Vagina (tissue), 2 donors: ENCODE measurements around the gene PRSS22. TPM values are rescaled to one million over a fixed set of nuclear protein-coding genes. Genes with fewer than 3 reads are reported as not detected.

ENCODE experiments used
- DNase-seq, 2 donors: peaks; one replicate each; pipeline ENCODE4 v3.0.0-alpha.2; 2017; ENCODE audit errors: extremely low spot score in 2 of 2
- H3K27ac ChIP-seq: fragments of 200-600 bp; sonication (generic); one replicate; pipeline ENCODE4 v1.5.1; 2019
- H3K27me3 ChIP-seq: fragments of 200-600 bp; sonication (generic); one replicate; pipeline ENCODE4 v1.5.1; 2019
- H3K36me3 ChIP-seq, 2 donors: fragments of 200-600 bp; sonication (generic); one replicate each; pipeline ENCODE4 v1.5.1; 2017 to 2019
- H3K4me1 ChIP-seq: fragments of 200-600 bp; sonication (generic); one replicate; pipeline ENCODE4 v1.5.1; 2019
- H3K4me3 ChIP-seq, 2 donors: fragments of 200-600 bp; sonication (generic); 1 replicate in 1 of 2; 2 replicates in 1 of 2; pipeline ENCODE4 v1.5.1; 2016 to 2019
- H3K9me3 ChIP-seq: fragments of 200-600 bp; sonication (generic); one replicate; pipeline ENCODE4 v1.5.1; 2019
- POLR2A ChIP-seq, 2 donors: fragments of 450-650 bp; IDR thresholded peaks; one replicate each; pipeline ENCODE4 v1.6.1; 2017; ENCODE audit warnings: antibody characterized with exemption in 2 of 2, mild to moderate bottlenecking in 2 of 2, moderate library complexity in 2 of 2
- POLR2AphosphoS5 ChIP-seq, 2 donors: sonication (generic); formaldehyde crosslinking; IDR thresholded peaks; one replicate each; pipeline ENCODE4 v1.9.0; 2017; ENCODE audit warnings: antibody characterized with exemption in 2 of 2, mild to moderate bottlenecking in 2 of 2, low read depth in 1 of 2; ENCODE audit not compliant: insufficient read depth in 1 of 2
- intact Hi-C: fragments of 100-400 bp; cut with DNase I; formaldehyde crosslinking; loops from one replicate; pipeline ENCODE4 v1.15.1; 2023
- total RNA-seq: library from RNA; depleted of rRNA; stranded (reverse); fragments of >200 nt; gene quantifications from one replicate; pipeline ENCODE4 v1.2.3, GENCODE V29; 2016
- TF ChIP-seq, protein P1 (sequence below), 3 experiments: fragments of 450-650 bp in 2 of 3; fragments of 200-600 bp in 1 of 3; sonication (generic) in 1 of 3; IDR thresholded peaks; one replicate each; pipeline ENCODE4 v1.5.1; 2017 to 2019; ENCODE audit warnings: antibody characterized with exemption in 3 of 3, mild to moderate bottlenecking in 2 of 3, moderate library complexity in 2 of 3

PRSS22 gene
- total RNA-seq, 1 donor from 2014 or later = 38.8 TPM

DNA sequence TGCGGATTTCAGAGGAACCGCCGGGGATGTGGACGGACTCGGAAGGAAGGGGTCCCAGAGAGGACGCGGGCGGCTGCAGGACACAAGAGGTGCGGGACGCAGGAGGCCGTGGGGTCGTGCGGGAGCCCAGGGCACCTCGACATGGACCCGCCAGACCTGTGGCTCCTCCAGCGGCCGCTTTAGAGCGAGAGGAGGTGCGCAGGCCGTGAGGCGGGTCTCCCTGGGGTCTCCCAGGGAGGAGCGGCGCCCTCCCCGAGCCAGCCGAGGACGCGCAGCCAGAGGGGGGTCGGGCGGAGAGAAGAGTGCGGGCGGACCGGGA is 46.9 kb upstream of the PRSS22 start:
- Histone ChIP-seq H3K27me3 (no peaks in the 10 kb centered on the region), H3K9me3 (no peaks in the 10 kb centered on the region), H3K36me3 (no peaks in the 10 kb centered on the region), H3K4me1 (peaks cover 17% of the 10 kb centered on the region), H3K4me3 (peak overlapping the region; percentile 71 to 86), H3K27ac (peak overlapping the region; percentile 92)
- no peak for DNase-seq
- TF ChIP-seq POLR2AphosphoS5 (IDR thresholded peaks at IDR 0.05; ENCODE audit: insufficient read depth in 1 of 2, low read depth in 1 of 2) = no peak
- TF ChIP-seq, protein P1, sequence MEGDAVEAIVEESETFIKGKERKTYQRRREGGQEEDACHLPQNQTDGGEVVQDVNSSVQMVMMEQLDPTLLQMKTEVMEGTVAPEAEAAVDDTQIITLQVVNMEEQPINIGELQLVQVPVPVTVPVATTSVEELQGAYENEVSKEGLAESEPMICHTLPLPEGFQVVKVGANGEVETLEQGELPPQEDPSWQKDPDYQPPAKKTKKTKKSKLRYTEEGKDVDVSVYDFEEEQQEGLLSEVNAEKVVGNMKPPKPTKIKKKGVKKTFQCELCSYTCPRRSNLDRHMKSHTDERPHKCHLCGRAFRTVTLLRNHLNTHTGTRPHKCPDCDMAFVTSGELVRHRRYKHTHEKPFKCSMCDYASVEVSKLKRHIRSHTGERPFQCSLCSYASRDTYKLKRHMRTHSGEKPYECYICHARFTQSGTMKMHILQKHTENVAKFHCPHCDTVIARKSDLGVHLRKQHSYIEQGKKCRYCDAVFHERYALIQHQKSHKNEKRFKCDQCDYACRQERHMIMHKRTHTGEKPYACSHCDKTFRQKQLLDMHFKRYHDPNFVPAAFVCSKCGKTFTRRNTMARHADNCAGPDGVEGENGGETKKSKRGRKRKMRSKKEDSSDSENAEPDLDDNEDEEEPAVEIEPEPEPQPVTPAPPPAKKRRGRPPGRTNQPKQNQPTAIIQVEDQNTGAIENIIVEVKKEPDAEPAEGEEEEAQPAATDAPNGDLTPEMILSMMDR (IDR thresholded peaks at IDR 0.05) = no peak
- no peak for TF ChIP-seq POLR2A (IDR thresholded peaks at IDR 0.05)
- intact Hi-C loops = loop anchor here (2.0 to 5.0 kb wide), 2 partner anchors 22 to 33 kb away; partner anchors contain the start of gene FLYWCH2

DNA sequence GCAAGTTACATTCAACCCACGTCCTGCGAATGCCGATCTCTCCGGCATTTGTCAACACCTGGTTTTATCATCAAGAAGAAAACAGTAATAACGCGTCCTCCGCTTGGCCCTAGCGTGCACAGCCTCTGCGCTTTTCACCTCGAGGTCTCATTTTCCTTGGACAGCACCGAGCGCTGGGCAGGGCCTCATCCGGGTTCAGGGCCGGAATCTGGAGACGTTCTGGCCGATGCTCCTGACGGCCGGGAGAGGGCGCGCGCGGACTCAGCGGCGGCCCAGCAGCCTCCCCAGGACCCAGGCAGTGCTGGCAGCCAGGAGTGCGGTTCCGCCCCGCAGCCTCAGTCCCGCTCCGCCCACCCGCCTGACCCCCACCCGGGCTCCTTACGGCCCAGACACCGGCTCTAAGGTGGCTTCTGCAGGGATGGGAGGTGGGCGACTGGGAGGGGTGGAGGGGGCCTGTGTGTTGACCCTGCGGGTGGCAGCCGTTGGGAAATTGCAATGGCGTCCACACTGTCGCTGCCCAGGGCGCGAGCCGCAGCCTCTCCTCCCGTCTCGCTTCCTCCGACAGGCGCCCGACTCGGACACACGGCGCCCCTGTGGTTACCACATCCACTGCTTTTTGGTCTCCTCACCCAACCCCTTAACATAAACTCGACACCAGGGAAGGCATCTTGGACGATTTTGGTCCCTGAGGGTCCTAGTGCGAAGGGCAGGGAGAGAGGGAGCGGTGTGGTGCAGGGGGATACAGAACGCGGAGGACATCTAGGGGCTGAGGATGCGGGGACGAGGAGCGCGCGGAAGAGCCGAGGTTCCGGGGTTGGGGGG is 46.3 kb upstream of the PRSS22 start:
- intact Hi-C loops = loop anchor here (2.0 kb wide), 1 partner anchor 22 kb away; the partner anchor contains the start of gene FLYWCH2
- no peaks in the 10 kb centered on the region for H3K27me3 ChIP-seq
- peak overlapping the region; percentile 92 for H3K27ac ChIP-seq
- H3K4me3 ChIP-seq = peak overlapping the region; percentile 71 to 86
- H3K4me1 ChIP-seq = peaks cover 17% of the 10 kb centered on the region
- no peak for DNase-seq
- H3K36me3 ChIP-seq = no peaks in the 10 kb centered on the region
- TF ChIP-seq, protein P1 (IDR thresholded peaks at IDR 0.05) = peak; percentile 70 to 95 (median 90)
- TF ChIP-seq POLR2A (IDR thresholded peaks at IDR 0.05) = no peak
- peak; percentile 72 to 73 for TF ChIP-seq POLR2AphosphoS5 (IDR thresholded peaks at IDR 0.05; ENCODE audit: insufficient read depth in 1 of 2, low read depth in 1 of 2)
- no peaks in the 10 kb centered on the region for H3K9me3 ChIP-seq

DNA sequence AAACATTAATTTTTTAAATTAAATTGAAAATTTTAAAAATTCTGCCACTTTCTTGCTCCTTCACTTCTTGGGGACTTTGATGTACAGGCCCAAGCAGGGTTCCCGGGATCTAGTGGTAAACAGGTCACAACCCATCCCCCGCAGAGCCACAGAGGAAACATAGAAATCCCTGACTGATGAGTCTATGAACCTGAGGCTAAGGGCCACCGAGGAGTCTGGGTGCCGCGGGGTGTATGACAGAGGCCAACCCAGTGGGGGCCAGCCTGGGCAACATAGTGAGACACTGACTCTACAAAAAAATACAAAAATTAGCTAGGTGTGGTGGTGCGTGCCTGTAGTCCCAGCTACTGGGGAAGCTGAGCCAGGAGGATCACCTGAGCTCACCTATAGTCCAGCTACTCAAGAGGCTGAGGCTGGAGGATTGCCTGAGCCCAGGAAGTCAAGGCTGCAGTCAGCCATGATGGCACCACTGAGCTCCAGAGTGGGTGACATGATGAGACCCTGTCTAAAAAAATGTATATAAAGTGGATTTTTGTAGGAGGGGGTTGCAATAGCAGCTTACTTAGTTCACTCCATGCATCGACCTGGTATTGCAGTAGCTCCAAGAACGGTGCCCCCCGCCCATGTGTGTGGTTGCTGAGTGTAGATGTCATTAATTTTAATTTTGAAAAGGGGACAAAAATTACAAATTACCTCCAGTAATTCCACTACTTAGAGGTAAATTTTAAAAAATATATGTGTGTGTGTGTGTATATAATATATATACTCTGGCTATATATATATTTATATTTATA is 44.6 kb upstream of the PRSS22 start:
- intact Hi-C loops = no loop called here
- TF ChIP-seq POLR2A (IDR thresholded peaks at IDR 0.05) (no peak), POLR2AphosphoS5 (IDR thresholded peaks at IDR 0.05; ENCODE audit: insufficient read depth in 1 of 2, low read depth in 1 of 2) (no peak)
- TF ChIP-seq, protein P1 (IDR thresholded peaks at IDR 0.05) = no peak

DNA sequence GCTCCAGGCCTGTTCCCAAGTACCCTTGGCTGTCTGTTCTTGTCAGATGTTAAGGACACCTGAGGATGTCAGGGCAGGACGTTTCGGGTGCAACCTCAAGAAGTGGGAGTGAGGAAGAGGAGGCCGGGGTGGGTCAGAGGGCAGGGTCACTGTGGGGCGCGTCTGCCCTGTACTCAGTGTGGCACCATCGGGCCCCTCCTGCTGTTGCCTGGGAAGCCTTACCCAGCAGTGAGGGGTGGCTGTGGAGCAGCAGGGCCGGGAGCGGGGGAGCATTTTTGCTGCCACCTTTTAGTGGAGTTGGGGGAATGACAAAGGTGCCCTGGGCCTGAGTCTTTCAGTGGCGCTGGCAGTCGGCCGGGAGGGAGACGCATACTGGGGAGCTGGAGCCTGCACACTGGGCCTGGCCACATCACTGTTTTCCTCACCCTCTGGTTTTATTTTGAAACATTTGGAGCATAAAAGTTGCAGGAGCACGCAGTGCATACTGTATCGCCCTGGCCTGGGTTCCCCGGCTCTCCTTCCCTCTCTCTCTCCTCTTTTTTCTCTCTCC is 42.6 kb upstream of the PRSS22 start:
- DNase-seq = no peak
- Histone ChIP-seq H3K36me3 (no peaks in the 10 kb centered on the region), H3K27me3 (no peaks in the 10 kb centered on the region), H3K4me3 (no peak overlapping the region), H3K27ac (no peak overlapping the region), H3K9me3 (no peaks in the 10 kb centered on the region), H3K4me1 (peaks cover 8% of the 10 kb centered on the region)
- TF ChIP-seq, protein P1 (IDR thresholded peaks at IDR 0.05) = no peak
- TF ChIP-seq POLR2AphosphoS5 (IDR thresholded peaks at IDR 0.05; ENCODE audit: insufficient read depth in 1 of 2, low read depth in 1 of 2) (no peak), POLR2A (IDR thresholded peaks at IDR 0.05) (no peak)
- intact Hi-C loops = no loop called here

More for the DNA sequence above, 44.6 kb upstream of the PRSS22 start:
- DNase-seq = no peak
- no peaks in the 10 kb centered on the region for H3K36me3 ChIP-seq
- H3K9me3 ChIP-seq = no peaks in the 10 kb centered on the region
- no peak overlapping the region for H3K4me3 ChIP-seq
- H3K27me3 ChIP-seq = no peaks in the 10 kb centered on the region
- H3K4me1 ChIP-seq = peaks cover 17% of the 10 kb centered on the region
- H3K27ac ChIP-seq = no peak overlapping the region
